ENCODE data around the gene SPA17.

The SPA17 gene

DNA sequence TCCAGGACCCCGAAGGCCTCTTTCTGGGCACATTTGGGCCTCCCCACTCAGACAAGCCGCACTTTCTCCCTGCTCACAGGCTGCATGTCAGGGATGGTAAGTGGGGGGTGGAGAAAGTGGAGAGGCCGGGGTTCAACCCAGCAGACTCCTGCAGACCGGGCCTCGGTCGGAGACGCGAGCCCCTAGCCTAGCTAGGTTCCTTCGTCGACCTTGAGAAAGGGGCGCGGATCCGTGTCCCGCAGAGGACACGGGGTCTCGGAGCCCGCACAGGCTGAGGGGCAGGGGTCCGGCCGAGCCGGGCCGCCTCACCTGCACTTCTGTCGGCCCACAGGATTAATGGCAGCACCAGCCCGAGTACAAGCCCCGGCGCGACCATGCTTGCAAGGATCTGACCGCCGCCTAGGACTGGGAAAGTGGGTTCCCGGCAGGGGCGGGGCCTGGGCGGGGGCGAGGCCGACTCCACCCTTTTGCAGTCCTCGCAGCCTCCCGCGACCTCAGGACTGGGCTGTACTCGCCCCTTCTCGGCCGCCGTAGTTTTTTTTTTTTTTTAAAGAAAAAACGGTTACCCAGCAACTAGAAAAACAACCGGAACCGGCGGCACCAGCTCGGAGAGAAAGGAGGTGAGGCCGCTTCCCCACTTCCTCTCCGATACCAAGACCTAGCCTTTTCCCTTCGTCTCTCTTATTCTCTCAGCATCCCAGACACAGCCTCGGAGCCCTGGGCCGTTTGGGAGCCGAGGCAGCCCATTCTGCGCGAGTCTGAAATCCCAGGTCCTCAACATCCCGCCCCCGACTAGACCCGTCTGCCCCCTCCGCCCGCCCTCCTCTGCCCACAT, at the start of gene SPA17, which contains the start of gene SIAE:
Gene SPA17, plus strand, starts transcription at position 572 of the 835 bp plus-strand sequence. CDS start 1,361 bp downstream, outside the sequence.
Gene SIAE, minus strand, starts transcription at position 407 of the 835 bp plus-strand sequence. Its CDS starts 31 bp downstream, at position 376.
- DNase-seq (ENCODE audit: low read depth), result peak; percentile 93

DNA sequence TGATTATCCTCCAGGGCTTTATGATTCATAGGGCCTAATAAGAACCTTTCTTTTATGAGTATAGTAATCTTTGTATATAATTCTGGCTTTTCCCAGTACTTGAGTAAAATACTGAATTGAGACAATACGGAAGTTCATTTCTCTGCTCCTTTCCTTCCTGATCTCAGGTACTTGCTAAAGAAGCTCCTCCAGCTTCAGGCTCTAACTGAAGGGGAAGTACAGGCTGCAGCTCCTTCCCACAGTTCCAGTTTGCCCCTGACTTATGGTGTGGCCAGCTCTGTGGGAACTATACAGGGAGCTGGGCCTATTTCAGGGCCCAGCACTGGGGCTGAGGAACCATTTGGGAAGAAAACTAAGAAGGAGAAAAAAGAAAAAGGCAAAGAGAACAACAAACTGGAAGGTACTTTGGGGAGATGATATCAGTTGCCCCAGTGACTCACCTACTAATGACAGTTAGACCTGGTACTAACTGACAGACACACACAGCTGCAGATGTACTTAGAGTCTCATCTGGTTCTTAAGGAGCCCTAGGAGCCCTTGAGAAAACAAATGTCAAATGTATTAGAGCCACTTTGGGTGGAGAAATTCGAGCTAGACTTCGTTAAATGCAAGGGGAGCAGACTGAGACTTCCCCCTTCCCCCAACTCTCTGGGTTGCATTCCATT, 48.1 kb upstream of the SPA17 start:
- DNase-seq (ENCODE audit: low read depth), result no peak

DNA sequence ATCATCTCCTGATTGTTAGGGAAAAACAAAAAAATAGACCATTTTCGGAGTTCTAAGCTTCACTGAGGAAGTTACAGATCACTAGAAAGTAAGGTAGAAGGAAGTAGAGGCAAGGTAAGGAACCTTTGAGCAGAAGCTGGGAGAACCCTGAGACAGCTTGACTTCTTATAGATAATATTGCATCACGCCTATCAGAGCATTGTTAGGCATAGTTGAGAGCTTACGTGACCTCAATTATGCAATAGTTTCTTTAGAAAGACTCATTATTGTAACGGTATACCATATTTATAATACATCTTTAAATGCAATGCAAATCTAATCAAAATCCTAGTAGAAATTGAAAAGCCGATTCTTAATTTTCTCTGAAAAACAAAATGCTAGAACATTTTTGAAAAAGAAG, 46.2 kb upstream of the SPA17 start:
- DNase-seq (ENCODE audit: low read depth), result no peak

DNA sequence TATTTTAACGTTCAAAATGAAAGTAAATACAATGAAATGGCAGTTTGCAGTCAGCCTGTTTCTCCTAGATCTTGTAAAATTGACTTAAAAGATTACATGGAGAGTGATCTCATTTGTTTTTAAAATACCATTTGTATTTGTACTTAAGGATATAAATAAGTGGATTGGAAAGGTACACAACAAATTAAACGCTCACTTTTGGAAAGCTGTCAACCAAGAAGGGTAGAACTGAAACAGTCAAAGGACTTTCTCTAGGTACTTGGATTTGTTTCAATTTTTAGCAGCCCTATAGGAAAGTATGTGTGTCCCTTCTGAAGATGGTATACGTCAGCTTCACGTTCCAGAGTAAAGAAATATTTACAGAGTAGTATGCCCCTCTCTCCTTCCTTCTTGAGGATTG, 43.7 kb upstream of the SPA17 start:
- no peak for DNase-seq (ENCODE audit: low read depth)

DNA sequence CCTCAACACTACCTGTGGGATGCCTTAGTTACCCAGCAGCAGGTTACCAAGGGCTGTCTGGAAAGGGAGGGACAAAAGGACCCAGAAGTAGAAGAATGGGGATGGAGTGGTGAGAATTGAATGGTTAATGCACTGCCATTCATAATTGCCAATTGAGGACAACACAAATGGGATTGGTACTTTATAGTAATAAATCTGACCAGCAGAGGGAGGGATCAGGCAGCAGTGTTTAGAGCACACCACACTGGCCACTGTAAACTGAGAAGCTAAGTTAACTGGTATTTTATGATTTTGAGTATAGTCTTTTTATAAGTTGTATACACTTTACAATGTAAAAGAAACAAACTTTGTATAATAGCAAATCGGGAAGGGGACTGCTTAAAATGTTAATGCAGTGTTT, 40.3 kb upstream of the SPA17 start:
- no peak for DNase-seq (ENCODE audit: low read depth)

DNA sequence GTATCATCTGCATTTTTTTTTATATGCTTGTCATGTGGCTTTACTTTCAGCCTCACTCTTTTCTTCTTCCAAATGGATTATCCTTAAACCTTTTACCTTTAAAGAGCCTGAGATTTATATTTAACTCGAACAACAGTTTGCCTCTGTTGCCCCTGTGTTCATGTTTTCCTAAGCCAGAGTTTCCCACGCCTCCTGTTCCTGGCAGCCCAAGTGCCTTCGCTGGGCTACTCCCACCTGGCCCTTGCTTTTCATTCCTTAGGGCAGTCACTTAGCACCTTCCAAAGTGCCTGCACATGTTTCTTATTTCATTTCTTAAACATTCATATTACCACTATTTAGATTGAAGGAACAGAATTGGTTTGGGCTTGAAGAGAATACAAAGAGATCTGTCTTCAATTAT, 37.8 kb upstream of the SPA17 start:
- DNase-seq (ENCODE audit: low read depth), result no peak

DNA sequence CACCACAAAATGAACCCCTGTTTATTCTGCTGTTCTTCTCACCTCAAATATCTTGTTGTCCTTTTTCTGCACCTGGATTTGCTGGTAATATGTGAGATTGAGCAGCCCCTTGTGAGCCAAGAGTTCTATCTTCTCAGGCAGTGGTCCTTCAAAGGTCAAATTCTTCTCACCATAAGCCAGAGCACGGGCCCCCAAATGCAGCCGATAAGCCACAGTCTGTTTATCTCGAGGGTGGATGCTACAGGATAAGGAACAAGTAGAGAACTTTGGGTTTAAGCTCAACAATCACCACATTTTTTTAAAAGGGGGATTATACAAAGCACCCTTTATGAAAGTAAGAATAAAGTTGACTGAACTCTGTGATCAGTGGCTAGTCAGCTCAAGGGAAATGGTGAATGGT, 35.2 kb upstream of the SPA17 start:
- DNase-seq (ENCODE audit: low read depth), result no peak

DNA sequence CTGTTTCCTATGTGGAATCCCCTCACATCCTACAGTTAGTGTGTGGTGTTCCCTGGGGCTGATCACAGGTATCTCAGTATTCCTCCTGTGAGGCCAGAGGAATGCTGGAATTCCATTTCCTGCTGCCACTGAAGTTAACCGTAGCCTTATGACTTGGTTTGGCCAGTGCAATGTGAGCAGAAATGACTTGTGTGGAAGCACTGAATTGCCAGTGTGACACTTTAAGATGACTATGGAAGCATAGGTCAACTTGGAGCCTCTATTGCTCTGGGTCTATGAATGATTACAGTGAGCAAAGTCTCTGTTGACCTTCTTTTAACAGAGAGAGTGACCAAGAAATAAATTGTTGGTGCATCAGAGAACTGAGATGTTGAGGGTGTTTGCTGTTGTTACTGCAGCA, 34.5 kb upstream of the SPA17 start:
- DNase-seq (ENCODE audit: low read depth), result no peak

DNA sequence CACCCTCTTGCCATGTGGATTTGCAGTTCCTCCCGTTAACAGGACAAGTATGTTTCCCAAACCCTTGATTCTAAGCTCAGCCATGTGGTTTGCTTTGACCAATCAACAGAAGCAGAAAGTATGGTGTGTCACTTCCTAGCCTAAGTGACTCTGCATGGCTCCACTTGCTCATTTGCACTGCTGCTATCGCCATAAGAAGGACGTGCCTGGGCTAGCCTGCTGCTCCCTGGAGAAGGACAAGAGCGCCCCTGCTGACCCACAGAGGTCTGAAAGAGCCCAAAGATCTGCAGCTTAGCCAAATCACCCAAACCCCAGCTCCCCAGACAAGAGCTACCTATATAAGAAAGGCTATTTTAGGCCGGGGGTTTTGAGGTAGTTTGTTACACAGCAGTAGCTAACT, 33.0 kb upstream of the SPA17 start:
- no peak for DNase-seq (ENCODE audit: low read depth)

DNA sequence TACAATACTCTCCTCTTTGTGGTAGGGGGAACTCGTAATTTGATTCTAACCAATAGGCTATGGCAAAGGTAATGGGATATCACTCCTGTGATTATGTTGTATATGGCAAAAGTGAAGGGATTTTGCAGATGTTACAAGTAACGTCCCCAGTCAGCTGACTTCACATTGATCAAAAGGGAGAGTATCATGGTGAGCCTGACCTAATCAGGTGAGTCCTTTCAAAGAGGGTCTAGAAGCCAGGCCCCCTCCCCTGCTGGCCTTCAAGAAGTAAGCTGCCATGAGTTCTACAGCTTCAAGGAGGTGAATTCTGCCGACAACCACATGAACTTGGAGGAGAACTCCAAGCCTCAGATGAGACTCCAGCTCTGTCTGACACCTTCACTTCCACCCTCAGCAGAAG, 31.1 kb upstream of the SPA17 start:
- DNase-seq (ENCODE audit: low read depth), result no peak

DNA sequence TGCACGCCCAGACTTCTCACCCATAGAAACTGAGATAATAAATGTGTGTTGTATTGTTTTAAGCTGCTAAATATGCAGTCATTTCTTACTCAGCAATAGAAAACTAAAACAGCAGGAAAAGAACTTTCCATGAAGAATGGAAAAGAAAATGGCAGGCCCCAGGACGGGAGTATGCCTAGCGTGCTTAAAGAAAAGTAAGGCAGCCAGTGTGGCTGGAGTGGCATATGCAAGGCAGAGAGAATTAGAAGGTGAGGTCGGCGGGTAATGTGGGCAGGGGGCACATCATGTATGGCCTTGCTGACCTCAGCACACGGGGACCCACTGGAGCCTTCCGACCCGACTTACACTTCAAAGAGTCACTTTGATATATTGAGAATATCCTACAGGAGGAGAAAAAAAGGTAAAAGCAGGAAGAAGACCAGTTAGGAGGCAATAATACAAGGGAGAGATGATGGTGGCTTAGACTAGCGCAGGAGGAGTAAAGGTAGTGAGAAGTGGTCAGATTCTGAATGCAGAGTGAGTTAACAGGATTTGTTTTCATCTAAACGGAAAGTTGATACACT, 30.6 kb upstream of the SPA17 start:
- DNase-seq (ENCODE audit: low read depth), result no peak

DNA sequence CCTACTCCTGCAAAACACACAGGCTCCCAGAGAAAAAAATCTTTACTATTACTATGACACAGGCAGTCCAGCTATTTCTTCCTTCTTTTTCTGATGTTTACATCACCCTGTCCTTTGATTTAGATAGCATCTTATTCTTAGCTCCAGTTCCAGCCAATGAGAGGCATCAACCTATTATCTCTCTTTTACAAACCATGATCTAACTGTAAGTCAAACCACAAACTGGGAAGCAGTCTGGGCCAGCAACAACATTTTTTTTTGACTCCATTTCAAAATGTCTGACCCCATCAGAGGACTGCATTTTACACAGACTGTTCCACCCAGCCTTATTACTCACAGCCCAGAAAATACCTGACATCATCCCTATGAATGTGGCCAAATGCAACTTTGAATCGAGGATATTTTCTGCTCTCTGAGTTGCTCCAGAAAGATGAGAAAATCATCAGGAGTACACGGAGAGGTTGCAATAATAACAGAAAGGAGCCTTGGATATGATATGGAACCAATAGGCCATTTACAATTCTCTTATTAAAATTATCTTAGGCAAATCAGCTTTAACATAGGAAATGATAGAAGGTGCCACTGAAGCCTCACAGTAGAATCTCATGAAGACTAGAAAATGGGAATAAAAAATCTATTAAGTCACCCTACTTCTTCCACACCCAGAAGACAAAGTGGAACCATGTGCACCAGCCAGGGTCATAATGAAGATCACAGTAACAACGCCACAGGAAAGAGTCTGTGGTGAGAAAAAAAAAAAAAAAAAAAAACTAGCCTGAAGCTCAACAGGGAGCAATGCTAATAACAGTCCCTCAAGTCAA, 29.9 kb upstream of the SPA17 start:
- DNase-seq (ENCODE audit: low read depth), result peak; percentile 91

DNA sequence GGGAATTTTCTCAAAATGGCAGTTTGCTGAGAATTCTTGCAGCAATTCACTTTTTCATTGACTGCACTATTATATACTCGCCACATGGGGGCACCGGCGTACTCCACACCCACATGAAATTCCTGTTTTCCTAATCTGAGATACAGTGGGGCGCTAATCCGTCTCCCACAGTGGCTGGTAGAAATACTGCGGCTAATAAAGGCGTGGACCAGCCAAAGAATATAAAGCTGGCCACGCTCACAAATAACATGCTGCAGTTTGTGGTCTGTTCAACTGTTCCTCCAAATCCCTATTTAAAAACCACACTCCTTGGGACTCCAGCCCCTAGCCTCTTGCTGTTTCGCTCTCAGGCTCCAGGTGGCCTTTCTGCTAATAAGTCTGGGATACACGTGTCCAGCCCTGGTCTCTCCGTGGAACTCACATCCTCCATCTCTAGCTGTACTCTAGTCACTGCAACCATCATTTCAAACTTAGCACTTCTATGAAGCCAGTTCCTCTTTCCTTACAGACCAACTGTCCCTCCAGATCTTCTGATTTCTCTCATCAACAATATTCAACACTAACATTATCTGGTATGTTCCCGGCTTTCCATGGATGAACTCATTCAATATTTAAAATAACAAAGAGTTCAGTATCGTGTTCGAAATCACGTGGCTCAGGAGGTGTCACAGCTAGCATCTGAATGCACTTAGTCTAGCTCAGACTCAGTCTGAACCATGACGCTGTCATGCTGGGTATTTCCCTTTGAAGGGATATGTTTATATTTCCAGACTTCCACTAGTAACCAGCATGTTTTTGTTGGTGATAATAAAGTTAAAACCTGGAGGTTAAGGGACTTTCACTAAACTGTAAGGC, 29.1 kb upstream of the SPA17 start:
- peak; percentile 51 for DNase-seq (ENCODE audit: low read depth)

DNA sequence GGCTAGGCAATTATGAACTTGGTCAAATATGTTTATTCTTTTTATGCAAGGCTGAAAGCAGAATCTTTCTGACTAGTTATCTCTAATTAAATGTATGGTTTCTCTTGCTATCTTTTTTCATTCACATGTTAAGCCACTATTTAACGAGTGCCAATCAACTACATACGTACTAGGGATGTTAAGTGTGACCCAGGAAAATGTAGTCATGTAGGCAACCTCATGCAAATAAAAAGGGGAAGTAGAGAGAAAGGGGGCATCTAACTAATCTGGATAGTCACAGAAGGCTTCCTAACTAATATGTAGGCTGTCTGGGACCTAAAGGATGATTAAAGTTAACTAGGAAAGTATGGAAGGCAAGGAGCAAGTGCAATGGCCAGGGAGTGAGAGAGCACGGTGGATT, 27.6 kb upstream of the SPA17 start:
- DNase-seq (ENCODE audit: low read depth), result no peak

DNA sequence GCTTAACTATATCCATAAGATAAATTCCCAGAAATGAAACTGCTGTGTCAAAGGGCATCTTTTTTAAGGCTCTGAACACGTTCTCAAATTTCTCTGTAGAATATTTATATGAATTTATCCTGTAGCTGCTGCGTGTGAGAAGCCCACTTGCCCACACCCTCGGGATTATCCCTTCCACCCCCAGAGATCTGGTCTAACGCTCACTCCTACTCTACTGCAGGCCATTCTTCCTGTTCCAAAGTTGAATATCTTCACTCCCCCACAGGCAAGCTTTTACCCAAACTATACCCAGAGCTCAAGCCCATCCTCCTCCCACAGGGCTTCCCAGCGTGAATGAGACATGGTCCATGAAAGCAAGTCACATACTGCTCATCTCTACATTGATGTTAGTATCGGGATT, 25.1 kb upstream of the SPA17 start:
- no peak for DNase-seq (ENCODE audit: low read depth)

DNA sequence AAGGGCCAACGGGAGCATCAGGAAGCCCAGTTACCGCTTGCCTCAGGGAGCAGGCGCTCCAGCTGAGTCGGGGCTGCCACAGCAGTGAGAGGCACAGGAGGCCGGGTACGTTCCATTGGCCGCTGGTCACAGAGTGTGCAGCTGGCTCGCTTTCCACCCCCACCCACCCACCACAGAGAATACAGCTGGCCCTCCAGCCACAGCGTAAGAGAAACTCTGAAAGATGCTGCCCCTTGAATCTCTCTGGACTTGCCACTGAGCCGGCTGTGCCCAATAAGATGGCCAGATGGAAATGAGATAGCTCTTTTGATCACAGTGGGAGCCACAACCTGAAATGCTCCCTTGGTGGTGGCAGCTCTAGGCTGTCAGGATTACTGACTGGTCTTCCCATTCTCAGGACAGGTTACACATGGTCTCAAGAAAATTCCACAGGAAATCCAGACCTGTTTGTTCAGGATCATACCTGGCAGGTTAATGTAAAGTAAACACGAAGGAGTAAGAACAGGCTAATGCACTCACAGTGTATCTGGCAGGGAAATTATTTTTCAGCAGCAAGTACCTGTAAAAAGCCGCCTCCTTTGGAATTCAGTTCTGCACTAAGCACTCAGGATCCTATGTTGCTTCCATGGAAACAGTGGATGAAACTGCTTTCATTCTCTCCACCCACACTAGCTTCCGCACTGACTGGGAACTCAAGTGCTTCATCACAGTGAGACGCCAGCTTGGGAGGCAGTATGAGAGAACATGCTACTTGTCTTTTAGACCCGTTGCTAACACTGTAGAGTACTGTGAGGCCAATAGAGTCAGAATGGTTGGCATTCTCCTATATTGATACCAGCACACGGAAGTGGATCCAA, 16.7 kb upstream of the SPA17 start:
- DNase-seq (ENCODE audit: low read depth), result no peak

DNA sequence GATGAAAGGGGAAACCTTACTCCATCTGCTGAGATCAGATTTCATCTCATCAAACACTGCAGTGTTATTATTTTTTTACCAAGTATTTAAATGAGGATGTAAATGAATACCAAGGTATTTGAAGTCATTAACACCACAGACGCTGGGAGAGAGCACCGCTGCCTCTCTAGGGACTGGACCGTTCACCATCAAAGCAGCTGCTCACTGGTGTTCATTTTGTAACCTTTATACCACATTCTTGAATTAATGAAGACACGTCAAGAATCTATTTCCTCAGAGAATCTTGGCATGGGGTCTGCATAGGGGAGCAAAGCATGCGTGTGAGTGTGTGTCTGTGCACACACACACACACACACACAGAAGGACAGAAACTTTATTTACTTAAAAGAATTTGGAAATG, 15.8 kb upstream of the SPA17 start:
- no peak for DNase-seq (ENCODE audit: low read depth)

DNA sequence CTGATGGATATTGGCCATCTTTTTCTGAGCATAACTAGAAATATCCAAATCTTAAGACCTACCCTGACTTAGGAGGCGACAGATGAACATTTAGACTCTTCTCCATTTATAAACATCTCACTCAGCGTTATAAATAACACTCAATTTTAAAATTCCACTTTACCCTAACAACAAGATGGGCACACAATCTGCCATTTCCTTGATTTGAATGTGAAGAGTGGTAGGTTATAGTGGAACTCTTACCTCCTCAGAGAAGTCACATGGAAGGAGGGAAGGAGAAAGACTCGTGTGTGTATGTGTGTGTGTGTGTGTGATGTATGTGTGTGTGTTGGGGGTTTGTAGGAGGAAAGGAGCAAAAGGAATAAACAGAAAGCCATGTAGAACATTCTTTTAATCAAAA, 15.2 kb upstream of the SPA17 start:
- DNase-seq (ENCODE audit: low read depth), result no peak

DNA sequence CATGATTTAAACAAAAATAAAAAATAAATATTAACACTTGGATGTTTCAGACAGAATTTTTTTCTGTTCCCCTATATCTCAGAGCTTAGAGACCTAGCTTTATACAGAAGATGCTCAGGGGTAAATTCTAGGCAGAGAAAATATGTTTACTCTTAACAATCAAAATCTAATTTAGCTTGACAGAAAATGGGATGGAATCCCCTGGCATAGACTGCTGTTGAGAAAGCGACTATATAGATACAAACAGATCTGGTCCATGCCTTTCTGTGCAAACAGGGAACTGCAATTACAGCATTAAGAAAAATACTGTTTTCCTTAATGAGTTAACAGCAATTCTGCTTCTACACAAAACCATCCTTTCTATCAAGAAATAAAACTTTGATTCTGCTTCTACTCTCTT, 14.7 kb upstream of the SPA17 start:
- DNase-seq (ENCODE audit: low read depth), result no peak

DNA sequence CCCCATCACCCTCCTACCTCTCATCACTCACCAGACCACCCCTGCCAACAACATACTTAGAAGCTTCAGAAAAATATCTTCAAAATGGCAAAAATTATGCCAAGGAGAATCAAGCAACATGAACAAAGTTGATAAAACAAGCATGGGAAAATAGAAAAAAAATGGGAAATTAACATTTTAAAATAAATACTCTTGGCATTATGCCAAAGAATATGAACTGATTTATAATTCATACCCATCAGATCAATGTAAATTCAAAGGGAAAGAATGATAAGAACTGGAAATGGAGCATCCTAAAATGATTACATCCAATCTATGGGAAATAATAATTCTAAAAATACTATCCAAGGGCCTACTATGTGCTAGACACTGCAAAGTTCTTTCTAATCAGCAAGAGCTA, 12.2 kb upstream of the SPA17 start:
- no peak for DNase-seq (ENCODE audit: low read depth)
